T-helper 2 cell treated with Interferon-gamma antibody and Interleukin-4, amounts not matched to agents 100 ng/mL and 5 ng/mL, for 36 hours (primary cell): Measurements from ENCODE around the gene SEC24C. TPM values are rescaled to one million over a fixed set of nuclear protein-coding genes. Genes with fewer than 3 reads are reported as not detected.
"Not testable (repeated sequence)": the region's sequence is repeated elsewhere in the genome, so short reads cannot be mapped to it uniquely, and the experiment has no call there.

ENCODE experiments used
- intact Hi-C: fragments of 100-400 bp; cut with micrococcal nuclease; formaldehyde crosslinking; loops from one replicate; pipeline ENCODE4 v1.15.1; 2023
- total RNA-seq: library from RNA; stranded (reverse); gene quantifications from 2 replicates; pipeline ENCODE4 v1.2.3, GENCODE V29; 2022

The SEC24C gene
- total RNA-seq, 1 donor from 2014 or later, result 119 TPM

DNA sequence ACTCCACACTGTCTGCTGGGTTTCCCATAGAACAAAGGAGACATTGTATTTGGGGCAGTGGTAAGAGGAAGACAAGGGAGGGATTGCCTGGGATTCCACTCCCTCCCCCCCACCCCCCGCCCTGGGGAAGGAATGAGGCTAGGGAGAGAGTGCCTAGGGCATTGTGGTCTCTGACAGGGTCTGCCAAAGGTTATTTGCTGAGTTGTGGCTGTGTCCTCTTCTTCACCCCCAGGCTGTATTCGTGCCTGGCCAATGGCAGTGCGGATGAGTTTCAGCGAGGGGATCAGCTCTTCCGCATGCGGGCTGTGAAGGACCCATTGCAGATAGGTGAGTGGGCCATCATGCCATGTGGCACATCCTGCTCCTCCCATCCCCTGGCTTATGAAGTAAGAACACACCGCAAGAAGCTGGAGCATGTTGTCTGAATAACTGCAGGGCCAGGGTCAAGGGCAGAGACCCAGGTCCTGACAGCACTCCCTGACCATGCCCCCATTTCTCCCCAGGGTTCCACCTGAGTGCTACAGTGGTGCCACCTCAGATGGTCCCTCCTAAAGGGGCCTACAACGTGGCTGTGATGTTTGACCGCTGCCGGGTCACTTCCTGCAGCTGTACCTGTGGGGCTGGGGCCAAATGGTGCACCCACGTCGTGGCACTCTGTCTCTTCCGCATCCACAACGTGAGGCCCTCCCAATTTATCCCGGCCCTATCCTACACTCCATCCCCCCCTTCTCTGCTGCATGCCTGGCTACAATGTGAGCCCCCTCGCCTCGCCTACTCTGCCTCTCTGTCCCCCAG, 44.9 kb downstream of the SEC24C start:
- intact Hi-C loops, result no loop called here

DNA sequence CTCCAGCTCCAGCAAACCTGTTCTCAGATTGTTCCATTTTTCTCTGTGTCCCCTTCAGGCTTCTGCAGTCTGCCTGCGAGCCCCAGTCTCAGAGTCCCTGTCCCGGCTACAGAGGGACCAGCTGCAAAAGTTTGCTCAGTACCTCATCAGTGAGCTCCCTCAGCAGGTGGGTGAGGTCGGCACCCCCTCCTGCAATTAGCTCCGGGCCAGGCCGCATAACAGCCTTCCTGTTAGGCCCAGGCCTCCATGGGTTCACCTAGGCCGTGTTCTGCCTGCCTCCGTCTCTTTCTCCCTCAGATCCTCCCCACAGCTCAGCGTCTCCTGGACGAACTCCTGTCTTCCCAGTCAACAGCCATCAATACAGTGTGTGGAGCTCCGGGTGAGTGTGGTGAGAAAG, 45.5 kb downstream of the SEC24C start:
- intact Hi-C loops, result no loop called here

DNA sequence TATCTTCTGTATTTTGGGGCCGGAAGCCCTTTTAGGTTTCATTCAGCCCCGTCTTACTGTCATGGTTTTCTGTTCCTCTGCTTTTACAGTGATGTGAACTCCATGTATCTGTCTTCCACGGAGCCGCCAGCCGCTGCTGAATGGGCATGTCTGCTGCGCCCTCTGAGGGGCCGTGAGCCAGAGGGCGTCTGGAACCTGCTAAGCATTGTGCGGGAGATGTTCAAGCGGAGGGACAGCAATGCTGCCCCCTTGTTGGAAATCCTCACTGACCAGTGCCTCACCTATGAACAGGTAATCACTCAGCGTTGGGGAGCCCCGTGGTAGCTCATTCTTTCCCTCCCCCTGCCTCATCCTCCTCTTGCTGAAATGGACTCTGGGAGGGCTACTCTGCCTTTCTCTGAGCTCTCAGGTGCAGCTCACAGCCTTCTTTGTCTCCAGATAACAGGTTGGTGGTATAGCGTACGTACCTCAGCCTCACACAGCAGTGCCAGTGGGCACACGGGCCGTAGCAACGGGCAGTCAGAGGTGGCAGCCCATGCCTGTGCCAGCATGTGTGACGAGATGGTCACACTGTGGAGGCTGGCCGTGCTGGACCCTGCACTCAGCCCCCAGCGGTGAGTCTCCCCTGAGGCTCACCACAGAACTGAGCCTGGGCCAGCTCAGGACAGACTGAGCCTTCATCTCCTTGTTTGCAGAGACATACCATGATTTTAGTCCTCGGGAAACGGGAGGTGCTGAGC, 46.9 kb downstream of the SEC24C start:
- intact Hi-C loops, result no loop called here

DNA sequence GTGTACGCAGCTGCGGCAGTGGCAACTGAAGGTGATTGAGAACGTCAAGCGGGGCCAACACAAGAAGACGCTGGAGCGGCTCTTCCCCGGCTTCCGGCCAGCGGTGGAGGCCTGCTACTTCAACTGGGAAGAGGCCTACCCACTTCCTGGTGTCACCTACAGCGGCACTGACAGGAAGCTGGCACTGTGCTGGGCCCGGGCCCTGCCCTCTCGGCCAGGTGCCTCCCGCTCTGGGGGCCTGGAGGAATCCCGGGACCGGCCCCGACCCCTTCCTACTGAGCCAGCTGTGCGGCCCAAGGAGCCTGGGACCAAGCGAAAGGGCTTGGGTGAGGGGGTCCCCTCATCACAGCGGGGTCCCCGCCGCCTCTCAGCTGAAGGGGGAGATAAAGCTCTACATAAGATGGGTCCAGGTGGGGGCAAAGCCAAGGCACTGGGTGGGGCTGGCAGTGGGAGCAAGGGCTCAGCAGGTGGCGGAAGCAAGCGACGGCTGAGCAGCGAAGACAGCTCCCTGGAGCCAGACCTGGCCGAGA, 47.8 kb downstream of the SEC24C start:
- intact Hi-C loops, result no loop called here

DNA sequence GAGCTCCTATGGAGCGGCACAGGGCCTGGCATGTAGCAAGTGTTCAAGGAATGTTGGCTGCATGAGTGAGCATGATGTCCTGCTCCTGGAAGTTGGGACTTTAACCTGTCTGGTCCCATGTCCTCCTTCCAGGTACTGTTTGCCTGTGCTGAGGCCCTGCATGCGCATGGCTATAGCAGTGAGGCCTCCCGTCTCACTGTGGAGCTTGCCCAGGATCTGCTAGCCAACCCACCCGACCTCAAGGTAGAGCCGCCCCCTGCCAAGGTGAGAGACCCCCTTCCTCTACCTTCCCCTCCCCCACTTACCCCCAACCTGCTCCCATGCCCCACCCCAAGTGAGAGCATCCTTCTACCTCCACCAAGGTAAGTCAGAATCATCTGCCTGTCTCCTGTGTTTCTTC, 49.3 kb downstream of the SEC24C start:
- intact Hi-C loops, result no loop called here

DNA sequence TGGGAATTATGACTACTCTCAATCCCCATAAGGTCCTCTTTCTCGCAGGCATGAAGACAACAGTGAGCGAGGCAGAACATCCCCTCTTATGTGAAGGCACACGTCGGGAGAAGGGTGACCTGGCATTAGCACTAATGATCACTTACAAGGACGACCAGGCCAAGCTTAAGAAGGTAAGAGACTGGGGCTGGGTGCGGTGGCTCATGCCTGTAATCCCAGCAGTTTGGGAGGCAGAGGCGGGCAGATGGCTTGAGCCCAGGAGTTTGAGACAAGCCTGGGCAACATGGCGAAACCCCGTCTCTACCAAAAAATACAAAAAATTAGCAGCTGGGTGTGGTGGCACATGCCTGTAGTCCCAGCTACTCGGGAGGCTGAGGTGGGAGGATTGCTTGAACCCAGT, 51.3 kb downstream of the SEC24C start:
- intact Hi-C loops, result not testable (repeated sequence)

DNA sequence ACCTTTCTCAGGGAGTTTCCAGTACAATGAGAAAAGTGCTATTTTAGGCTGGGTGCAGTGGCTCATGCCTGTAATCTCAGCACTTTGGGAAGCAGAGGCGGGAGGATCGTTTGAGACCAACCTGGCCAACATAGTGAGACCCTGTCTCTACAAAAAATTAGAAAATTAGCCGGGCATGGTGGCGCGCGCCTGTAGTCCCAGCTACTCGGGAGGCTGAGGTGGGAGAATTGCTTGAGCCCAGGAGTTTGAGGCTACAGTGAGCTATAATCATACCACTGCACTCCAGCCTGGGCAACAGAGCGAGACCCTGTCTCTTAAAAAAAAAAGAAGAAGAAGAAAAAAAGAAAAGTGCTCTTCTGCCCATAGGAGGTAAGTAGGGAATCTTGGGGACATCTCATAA, 51.9 kb downstream of the SEC24C start:
- intact Hi-C loops, result not testable (repeated sequence)

DNA sequence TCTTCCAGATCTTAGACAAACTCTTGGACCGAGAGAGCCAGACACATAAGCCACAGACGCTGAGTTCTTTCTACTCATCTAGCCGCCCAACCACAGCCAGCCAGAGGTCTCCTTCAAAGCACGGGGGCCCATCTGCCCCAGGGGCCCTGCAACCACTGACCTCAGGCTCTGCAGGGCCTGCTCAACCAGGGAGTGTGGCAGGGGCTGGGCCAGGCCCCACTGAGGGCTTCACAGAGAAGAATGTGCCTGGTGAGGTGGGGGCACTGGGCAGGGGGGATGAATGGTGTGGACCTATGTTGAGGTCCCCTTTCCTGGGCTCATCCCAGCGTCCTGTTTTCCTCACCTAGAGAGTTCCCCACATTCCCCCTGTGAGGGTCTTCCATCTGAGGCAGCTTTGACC, 52.6 kb downstream of the SEC24C start:
- intact Hi-C loops, result no loop called here

DNA sequence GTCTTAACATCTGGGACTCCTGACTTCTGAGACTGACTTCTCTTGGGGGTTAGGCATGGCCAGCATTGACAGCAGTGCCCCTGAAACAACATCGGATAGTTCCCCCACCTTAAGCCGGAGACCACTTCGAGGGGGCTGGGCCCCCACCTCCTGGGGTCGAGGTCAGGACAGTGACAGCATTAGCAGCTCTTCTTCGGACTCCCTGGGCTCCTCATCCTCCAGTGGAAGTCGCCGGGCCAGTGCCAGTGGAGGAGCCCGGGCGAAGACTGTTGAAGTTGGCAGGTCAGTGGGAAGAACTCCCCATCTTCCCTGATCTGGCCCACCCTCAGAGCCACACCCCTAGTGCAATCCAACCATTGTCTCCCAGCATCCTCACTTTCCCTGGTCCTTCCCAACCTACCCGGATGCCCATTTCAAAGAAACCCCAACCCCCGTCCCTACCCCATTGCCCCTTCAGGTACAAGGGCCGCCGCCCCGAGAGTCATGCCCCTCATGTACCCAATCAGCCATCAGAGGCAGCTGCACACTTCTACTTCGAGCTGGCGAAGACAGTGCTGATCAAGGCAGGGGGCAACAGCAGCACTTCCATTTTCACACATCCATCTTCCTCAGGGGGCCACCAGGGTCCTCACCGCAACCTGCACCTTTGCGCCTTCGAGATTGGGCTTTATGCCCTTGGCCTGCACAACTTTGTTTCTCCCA, 53.3 kb downstream of the SEC24C start:
- intact Hi-C loops, result no loop called here

DNA sequence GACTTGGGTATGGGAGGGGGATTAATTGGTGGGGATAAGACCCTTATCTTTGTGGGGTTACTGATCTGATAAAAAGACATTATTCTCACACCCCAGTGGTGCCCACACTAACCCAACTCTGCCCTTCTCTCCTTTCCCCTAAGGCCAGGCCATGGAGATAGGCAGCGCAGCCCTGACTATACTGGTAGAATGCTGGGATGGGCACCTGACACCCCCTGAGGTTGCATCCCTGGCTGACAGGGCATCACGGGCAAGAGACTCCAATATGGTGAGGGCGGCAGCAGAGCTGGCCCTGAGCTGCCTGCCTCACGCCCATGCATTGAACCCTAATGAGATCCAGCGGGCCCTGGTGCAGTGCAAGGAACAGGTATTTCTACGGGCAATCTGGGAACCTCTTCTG, 53.9 kb downstream of the SEC24C start:
- intact Hi-C loops, result no loop called here

DNA sequence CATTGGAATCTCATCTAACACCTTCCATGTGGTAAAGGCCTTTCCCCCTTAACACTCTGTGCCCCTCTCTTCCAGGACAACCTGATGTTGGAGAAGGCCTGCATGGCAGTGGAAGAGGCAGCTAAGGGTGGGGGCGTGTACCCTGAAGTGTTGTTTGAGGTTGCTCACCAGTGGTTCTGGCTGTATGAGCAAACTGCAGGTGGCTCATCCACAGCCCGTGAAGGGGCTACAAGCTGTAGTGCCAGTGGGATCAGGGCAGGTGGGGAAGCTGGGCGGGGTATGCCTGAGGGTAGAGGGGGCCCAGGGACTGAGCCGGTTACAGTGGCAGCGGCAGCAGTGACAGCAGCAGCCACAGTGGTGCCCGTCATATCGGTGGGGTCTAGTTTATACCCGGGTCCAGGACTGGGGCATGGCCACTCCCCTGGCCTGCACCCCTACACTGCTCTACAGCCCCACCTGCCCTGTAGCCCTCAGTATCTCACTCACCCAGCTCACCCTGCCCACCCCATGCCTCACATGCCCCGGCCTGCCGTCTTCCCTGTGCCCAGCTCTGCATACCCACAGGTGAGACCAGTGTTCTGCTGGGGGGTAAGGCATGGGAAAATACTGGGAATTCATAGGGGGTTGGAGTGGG, 54.9 kb downstream of the SEC24C start:
- intact Hi-C loops, result no loop called here

DNA sequence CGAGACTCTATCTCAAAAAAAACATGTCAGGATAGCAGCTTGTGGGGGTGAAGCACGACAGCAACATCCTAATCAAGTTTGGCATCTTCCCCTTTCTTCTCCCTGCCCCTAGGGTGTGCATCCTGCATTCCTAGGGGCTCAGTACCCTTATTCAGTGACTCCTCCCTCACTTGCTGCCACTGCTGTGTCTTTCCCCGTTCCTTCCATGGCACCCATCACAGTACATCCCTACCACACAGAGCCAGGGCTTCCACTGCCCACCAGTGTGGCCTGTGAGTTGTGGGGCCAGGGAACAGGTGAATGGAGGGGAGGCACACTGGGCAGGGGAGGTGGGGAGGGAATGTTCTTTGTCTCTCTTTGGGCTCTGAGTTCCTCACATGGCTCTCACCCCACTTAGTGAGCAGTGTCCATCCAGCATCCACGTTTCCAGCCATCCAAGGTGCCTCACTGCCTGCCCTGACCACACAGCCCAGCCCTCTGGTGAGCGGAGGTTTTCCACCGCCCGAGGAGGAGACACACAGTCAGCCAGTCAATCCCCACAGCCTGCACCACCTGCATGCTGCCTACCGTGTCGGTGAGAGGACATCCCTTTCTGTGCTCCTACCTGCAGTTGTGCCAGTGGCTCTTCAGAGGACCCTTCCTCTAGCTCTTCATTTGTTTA, 55.9 kb downstream of the SEC24C start:
- intact Hi-C loops, result no loop called here

DNA sequence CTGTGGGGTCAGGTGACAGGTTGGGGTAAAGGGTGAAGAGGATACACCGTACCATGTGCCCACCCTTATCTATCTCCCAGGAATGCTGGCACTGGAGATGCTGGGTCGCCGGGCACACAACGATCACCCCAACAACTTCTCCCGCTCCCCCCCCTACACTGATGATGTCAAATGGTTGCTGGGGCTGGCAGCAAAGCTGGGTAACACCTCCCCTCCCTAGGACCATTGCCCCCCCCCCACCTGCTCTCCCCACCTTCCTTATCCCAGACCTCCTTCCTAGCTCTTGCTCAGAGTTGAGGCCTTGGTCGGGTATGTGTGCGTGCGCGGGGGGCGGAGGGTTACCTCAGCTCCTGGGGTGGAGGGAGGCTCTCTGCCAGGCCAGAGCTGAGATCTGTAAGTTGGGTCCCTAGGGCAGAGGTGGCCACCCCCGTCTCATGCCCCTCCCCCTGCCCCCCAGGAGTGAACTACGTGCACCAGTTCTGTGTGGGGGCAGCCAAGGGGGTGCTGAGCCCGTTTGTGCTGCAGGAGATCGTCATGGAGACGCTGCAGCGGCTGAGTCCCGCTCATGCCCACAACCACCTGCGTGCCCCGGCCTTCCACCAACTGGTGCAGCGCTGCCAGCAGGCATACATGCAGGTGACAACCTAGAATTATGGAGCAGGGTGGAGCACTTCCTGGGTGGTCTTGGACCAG, 56.5 kb downstream of the SEC24C start:
- intact Hi-C loops, result no loop called here

DNA sequence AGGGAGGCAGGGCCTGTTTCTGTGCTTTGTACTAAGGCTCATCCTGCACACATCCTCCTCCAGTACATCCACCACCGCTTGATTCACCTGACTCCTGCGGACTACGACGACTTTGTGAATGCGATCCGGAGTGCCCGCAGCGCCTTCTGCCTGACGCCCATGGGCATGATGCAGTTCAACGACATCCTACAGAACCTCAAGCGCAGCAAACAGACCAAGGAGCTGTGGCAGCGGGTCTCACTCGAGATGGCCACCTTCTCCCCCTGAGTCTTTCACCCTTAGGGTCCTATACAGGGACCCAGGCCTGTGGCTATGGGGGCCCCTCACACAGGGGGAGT, 57.0 kb downstream of the SEC24C start:
- intact Hi-C loops, result no loop called here

DNA sequence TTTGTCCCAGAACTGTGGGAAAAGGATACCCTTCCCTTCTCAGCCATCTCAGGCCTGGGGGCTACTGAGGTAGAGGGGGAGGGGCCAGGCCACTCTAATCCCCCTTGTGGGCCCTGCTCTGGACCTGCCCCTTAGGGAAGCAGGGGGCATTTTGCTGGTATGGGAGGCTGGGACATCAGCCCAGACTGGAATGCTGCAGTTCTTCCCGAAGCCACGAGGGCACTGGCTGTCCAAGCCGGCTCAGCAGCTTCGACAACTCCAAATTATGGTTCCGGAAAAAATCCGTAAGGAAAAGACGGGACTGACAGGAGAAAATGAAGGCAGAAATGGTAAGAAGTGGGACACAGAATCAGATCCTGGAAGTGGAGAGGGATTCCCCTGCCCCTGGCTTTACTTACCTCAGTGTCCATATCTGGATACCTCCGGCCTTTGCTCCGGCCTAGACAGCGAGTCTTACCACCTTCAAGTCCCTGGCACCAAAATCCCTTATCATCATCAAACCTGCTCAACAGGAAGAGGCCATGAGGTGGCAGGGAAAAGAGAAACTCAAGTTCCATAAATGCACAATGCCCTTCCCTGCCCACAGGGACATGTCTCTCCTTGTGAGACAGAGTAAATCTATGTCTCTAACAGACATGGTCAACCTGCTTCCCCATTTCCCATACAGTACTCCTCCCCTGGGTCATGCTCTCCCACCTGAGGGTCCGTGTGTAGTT, 58.3 kb downstream of the SEC24C start:
- intact Hi-C loops, result no loop called here

DNA sequence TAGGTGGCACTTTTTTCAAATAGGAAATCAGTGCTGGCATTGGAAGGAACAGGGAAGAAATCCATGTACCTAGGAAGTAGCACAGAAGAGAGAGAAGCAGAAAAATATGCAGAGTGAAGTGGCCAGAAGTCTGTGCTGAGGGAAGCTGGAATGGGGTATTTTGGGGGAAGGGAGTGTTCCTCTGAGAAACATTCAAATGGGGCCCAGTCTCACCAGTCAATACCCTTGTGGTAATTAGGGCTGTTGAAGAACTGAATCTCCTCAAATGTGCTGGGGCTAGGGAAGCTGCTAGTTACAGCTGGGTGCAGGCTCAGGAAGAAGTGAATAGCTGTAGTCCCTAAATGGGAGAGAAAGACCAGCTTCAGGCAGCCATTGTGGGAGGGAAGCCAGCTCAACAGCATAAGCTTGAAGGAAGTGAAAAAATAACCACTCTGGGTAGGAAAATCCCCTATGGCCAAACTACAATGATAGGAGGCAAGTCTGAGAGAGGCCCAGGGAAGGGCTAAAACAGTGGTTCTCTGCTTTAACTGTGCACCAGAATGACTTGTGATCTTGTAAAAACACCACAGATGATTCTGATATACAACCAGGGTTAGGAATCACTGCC, 59.6 kb downstream of the SEC24C start:
- intact Hi-C loops, result no loop called here

DNA sequence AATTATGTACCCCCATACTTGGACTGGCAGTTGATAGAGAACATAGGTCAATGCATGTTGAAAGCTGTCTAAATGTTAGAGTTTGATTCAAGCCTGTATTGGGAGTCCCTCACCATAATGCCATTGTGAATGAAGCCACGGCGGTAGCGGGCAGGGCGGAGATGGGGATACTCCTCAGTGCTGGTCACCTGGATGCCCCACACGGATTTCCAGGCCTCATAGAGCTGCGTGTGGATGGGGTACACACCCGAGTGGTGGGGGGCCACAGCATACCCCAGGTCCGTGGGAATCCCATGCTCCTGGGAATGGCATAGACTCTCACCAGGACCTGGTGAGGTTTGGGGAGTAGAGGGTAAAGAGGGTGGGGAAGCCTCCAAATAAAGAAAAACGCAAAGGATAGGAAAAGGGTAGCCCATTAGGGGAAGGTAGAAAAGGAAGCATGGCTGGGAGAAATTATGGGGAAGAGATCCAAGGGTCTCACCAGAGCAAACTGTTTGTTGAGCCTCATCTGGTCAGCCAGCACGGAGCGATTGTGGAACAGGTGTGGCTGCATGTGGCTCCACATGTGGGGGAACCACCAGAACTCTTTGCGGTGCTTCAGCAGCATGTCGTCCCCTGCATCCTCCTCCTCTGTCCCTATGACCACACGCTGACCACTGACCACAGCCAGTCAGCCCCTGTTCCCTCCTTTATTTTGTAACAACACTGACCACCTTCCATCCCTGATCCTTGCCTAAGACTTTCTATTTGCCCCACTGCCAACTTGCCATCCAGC, 62.2 kb downstream of the SEC24C start:
- intact Hi-C loops, result no loop called here

DNA sequence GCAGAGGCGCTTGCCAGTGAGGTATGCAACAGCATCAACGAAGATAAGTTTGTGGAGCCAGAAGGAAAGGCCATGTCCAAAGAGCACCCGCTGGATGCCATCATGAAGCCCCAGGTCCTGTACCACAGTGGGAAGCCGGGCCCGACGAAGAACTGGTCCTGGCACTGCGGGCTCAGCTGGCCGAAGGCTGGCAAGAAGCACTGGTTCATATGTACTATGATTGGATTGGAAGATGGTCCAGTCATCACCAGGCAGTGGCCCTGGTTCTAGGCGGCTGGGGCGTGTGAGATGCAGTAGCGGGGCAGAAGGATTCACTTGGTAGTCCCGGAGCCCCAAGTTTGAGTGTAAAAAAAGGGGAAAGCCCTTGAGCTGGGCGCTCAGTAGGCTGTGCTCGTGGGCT, 63.3 kb downstream of the SEC24C start:
- intact Hi-C loops, result no loop called here
